ENCODE measurements around the gene TAGAP. TPM values are rescaled to one million over a fixed set of nuclear protein-coding genes. Genes with fewer than 3 reads are reported as not detected.

TAGAP gene
- total and polyA plus RNA-seq, 9 of the 15 experiments (the other 6 are each of a cell fraction or from before 2014, with no cell fraction given) = 0.07 TPM; not detected in 8

DNA sequence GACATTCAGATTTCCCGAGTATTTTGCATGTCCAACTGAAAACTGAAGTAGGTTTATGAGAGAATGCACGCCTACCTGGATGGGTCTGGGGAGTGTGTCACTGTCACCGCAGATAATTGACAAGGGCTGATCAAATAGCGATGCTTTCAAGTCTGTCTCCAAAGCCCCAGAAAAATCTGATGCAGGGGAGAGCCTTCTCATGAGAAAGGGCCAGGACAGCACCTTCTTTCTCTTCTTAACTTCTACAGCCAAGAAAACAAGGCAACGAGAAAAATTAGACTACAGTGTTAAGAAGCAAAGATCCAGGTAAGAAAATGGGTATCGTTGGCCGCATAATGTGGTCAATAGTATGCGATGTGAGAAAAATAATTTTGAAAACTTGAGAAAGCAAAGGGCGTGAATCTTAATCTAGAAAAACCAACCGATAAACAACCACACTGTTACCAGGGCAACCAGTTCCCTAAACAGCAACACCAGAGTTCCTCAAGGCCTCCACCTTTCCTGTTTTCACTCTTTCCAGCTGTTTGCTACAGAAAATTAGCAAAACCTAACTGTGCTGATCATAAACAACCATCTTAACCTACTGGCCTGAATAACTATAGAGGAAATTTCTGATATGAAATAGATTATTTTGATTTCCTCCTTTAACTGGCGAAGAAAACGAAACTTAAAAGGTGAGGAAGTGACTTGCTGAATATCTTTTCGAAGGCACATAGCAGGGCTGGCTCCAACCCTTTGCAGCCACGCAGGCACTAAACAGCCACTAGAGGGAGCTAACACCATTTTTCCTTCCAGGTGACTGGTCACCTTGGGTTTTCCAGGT lies 2.6 kb downstream of the TAGAP start (continued):
- TF ChIP-seq, protein P1, sequence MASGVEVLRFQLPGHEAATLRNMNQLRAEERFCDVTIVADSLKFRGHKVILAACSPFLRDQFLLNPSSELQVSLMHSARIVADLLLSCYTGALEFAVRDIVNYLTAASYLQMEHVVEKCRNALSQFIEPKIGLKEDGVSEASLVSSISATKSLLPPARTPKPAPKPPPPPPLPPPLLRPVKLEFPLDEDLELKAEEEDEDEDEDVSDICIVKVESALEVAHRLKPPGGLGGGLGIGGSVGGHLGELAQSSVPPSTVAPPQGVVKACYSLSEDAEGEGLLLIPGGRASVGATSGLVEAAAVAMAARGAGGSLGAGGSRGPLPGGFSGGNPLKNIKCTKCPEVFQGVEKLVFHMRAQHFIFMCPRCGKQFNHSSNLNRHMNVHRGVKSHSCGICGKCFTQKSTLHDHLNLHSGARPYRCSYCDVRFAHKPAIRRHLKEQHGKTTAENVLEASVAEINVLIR (CRISPR knock-in tag; IDR thresholded peaks at IDR 0.05) = no peak
- TF ChIP-seq MTA1 (IDR thresholded peaks at IDR 0.05; ENCODE audit: borderline replicate concordance) (no peak), ZNF431 (CRISPR knock-in tag; IDR thresholded peaks at IDR 0.05) (no peak), LARP7 (IDR thresholded peaks at IDR 0.05) (no peak), SIRT6 (IDR thresholded peaks at IDR 0.05; ENCODE audit: low read depth, low read length) (no peak), PRPF4 (IDR thresholded peaks at IDR 0.05; ENCODE audit: insufficient read depth, low read depth, low read length, poor library complexity, severe bottlenecking) (no peak), OTX1 (CRISPR knock-in tag; IDR thresholded peaks at IDR 0.05) (no peak), KAT8 (IDR thresholded peaks at IDR 0.05; ENCODE audit: low read depth) (no peak), KLF10 (CRISPR knock-in tag; IDR thresholded peaks at IDR 0.05) (no peak), DACH1 (IDR thresholded peaks at IDR 0.05; ENCODE audit: partially characterized antibody) (peak; percentile 19), BMI1 (IDR thresholded peaks at IDR 0.05; ENCODE audit: low read length) (peak; percentile 65), ZNF668 (CRISPR knock-in tag; IDR thresholded peaks at IDR 0.05) (no peak)
- TF ChIP-seq, protein P2, sequence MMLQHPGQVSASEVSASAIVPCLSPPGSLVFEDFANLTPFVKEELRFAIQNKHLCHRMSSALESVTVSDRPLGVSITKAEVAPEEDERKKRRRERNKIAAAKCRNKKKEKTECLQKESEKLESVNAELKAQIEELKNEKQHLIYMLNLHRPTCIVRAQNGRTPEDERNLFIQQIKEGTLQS (IDR thresholded peaks at IDR 0.05) = no peak
- TF ChIP-seq, protein P2 (CRISPR knock-in tag; conservative IDR thresholded peaks at IDR 0.05) = no peak
- TF ChIP-seq, protein P3, sequence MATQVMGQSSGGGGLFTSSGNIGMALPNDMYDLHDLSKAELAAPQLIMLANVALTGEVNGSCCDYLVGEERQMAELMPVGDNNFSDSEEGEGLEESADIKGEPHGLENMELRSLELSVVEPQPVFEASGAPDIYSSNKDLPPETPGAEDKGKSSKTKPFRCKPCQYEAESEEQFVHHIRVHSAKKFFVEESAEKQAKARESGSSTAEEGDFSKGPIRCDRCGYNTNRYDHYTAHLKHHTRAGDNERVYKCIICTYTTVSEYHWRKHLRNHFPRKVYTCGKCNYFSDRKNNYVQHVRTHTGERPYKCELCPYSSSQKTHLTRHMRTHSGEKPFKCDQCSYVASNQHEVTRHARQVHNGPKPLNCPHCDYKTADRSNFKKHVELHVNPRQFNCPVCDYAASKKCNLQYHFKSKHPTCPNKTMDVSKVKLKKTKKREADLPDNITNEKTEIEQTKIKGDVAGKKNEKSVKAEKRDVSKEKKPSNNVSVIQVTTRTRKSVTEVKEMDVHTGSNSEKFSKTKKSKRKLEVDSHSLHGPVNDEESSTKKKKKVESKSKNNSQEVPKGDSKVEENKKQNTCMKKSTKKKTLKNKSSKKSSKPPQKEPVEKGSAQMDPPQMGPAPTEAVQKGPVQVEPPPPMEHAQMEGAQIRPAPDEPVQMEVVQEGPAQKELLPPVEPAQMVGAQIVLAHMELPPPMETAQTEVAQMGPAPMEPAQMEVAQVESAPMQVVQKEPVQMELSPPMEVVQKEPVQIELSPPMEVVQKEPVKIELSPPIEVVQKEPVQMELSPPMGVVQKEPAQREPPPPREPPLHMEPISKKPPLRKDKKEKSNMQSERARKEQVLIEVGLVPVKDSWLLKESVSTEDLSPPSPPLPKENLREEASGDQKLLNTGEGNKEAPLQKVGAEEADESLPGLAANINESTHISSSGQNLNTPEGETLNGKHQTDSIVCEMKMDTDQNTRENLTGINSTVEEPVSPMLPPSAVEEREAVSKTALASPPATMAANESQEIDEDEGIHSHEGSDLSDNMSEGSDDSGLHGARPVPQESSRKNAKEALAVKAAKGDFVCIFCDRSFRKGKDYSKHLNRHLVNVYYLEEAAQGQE (IDR thresholded peaks at IDR 0.05; ENCODE audit: borderline replicate concordance) = peak; percentile 79
- TF ChIP-seq, protein P3 (CRISPR knock-in tag; IDR thresholded peaks at IDR 0.05; ENCODE audit: low read depth) = no peak
- TF ChIP-seq, protein P4, sequence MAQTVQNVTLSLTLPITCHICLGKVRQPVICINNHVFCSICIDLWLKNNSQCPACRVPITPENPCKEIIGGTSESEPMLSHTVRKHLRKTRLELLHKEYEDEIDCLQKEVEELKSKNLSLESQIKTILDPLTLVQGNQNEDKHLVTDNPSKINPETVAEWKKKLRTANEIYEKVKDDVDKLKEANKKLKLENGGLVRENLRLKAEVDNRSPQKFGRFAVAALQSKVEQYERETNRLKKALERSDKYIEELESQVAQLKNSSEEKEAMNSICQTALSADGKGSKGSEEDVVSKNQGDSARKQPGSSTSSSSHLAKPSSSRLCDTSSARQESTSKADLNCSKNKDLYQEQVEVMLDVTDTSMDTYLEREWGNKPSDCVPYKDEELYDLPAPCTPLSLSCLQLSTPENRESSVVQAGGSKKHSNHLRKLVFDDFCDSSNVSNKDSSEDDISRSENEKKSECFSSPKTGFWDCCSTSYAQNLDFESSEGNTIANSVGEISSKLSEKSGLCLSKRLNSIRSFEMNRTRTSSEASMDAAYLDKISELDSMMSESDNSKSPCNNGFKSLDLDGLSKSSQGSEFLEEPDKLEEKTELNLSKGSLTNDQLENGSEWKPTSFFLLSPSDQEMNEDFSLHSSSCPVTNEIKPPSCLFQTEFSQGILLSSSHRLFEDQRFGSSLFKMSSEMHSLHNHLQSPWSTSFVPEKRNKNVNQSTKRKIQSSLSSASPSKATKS (CRISPR knock-in tag; IDR thresholded peaks at IDR 0.05) = no peak
